Suprapubic skin (tissue), 4 donors: ENCODE measurements around the gene SNX19. TPM values are rescaled to one million over a fixed set of nuclear protein-coding genes. Genes with fewer than 3 reads are reported as not detected.

Experiments
- DNase-seq, 2 donors: peaks; one replicate each; pipeline ENCODE4 v3.0.0-alpha.2; 2019; ENCODE audit warnings: low spot score in 2 of 2
- H3K27ac ChIP-seq: fragments of 200-600 bp; sonication (generic); one replicate; pipeline ENCODE4 v1.5.1; 2019
- H3K27me3 ChIP-seq: fragments of 200-600 bp; sonication (generic); one replicate; pipeline ENCODE4 v1.5.1; 2019
- H3K36me3 ChIP-seq: fragments of 200-600 bp; sonication (generic); one replicate; pipeline ENCODE4 v1.5.1; 2019
- H3K4me1 ChIP-seq: fragments of 200-600 bp; sonication (generic); one replicate; pipeline ENCODE4 v1.5.1; 2019
- H3K4me3 ChIP-seq: fragments of 200-600 bp; sonication (generic); one replicate; pipeline ENCODE4 v1.5.1; 2019; ENCODE audit warnings: mild to moderate bottlenecking
- H3K9me3 ChIP-seq: fragments of 200-600 bp; sonication (generic); one replicate; pipeline ENCODE4 v1.5.1; 2019
- EP300 ChIP-seq: sonication (generic); formaldehyde crosslinking; IDR thresholded peaks from one replicate; pipeline ENCODE4 v1.6.1; 2017; ENCODE audit warnings: antibody characterized with exemption
- POLR2A ChIP-seq, 2 donors: fragments of 450-650 bp; IDR thresholded peaks; one replicate each; pipeline ENCODE4 v1.6.1; 2017; ENCODE audit warnings: antibody characterized with exemption in 2 of 2, mild to moderate bottlenecking in 2 of 2, moderate library complexity in 2 of 2
- POLR2AphosphoS5 ChIP-seq, 3 donors: sonication (generic); formaldehyde crosslinking; IDR thresholded peaks; one replicate each; pipeline ENCODE4 v1.6.1; 2017; ENCODE audit warnings: antibody characterized with exemption in 3 of 3
- WGBS: methylation state at CpG from one replicate; pipeline ENCODE4 v1.1.5; 2018; 5-methylcytosine and 5-hydroxymethylcytosine counted together
- total RNA-seq, 4 donors: library from RNA; depleted of rRNA; stranded (reverse); fragments of >200 nt; gene quantifications; one replicate each; pipeline ENCODE4 v1.1.0, GENCODE V29; 2016
- TF ChIP-seq, protein P1 (sequence below), 2 donors: fragments of 200-600 bp in 1 of 2; fragments of 450-650 bp in 1 of 2; sonication (generic) in 1 of 2; IDR thresholded peaks; one replicate each; pipeline ENCODE4 v1.5.1; 2016 to 2019; ENCODE audit warnings: antibody characterized with exemption in 2 of 2, mild to moderate bottlenecking in 1 of 2, moderate library complexity in 1 of 2

Gene SNX19
- total RNA-seq, 4 donors from 2014 or later: 74.5 to 157 (median 86.0) TPM

GRCh38 chr11:130825561-130825960 lies 90.7 kb downstream of the SNX19 start:
- 77% methylated on average over 5 of the region's 5 CpGs for WGBS
- Histone ChIP-seq H3K4me1 (peaks cover 5% of the 10 kb centered on the region), H3K27ac (no peak overlapping the region), H3K27me3 (peaks cover 2% of the 10 kb centered on the region), H3K4me3 (no peak overlapping the region), H3K9me3 (no peaks in the 10 kb centered on the region), H3K36me3 (no peaks in the 10 kb centered on the region)
- no peak for DNase-seq
- TF ChIP-seq POLR2AphosphoS5 (IDR thresholded peaks at IDR 0.05): no peak
- TF ChIP-seq POLR2A (IDR thresholded peaks at IDR 0.05): no peak
- TF ChIP-seq EP300: no peak
- TF ChIP-seq, protein P1, sequence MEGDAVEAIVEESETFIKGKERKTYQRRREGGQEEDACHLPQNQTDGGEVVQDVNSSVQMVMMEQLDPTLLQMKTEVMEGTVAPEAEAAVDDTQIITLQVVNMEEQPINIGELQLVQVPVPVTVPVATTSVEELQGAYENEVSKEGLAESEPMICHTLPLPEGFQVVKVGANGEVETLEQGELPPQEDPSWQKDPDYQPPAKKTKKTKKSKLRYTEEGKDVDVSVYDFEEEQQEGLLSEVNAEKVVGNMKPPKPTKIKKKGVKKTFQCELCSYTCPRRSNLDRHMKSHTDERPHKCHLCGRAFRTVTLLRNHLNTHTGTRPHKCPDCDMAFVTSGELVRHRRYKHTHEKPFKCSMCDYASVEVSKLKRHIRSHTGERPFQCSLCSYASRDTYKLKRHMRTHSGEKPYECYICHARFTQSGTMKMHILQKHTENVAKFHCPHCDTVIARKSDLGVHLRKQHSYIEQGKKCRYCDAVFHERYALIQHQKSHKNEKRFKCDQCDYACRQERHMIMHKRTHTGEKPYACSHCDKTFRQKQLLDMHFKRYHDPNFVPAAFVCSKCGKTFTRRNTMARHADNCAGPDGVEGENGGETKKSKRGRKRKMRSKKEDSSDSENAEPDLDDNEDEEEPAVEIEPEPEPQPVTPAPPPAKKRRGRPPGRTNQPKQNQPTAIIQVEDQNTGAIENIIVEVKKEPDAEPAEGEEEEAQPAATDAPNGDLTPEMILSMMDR (IDR thresholded peaks at IDR 0.05): no peak
